OCI-LY3 (cell line): Measurements from ENCODE around the gene ZNF573.

Experiments
- CTCF ChIP-seq: fragments of 200-600, 300-600 bp; sonication (generic); IDR thresholded peaks from 2 replicates; pipeline ENCODE4 v1.5.1; 2014; ENCODE audit warnings: antibody characterized with exemption, low read length, low read depth
- EZH2phosphoT487 ChIP-seq: fragments of 200-600 bp; shearing (Covaris generic); IDR thresholded peaks from 2 replicates; pipeline ENCODE4 v1.6.1; 2018; ENCODE audit warnings: antibody characterized with exemption, mixed run types, low read depth

- no peak for TF ChIP-seq CTCF
- TF ChIP-seq EZH2phosphoT487 = no peak
These were observed 80.3 kb downstream of the ZNF573 start for GRCh38 chr19:37699057-37699456.
